Type B pancreatic cell (in vitro differentiated cells): Measurements from ENCODE around the gene TGFBR1. TPM values are rescaled to one million over a fixed set of nuclear protein-coding genes. Genes with fewer than 3 reads are reported as not detected.
A peak's percentile ranks its signal among the peaks of the same experiment; 100 is the strongest.

Experiments
- DNase-seq: peaks from one replicate; pipeline ENCODE4 v3.0.0; 2021; ENCODE audit warnings: mixed read lengths; ENCODE audit not compliant: unreplicated experiment; ENCODE audit errors: extremely low spot score
- H3K27ac Mint-ChIP-seq: 2 replicates; pipeline ENCODE4 v1.8.0; 2021; ENCODE audit warnings: mild to moderate bottlenecking, mixed read lengths
- H3K27me3 Mint-ChIP-seq: 2 replicates; pipeline ENCODE4 v1.8.0; 2021; ENCODE audit warnings: mixed read lengths
- H3K36me3 Mint-ChIP-seq: 2 replicates; pipeline ENCODE4 v1.8.0; 2021; ENCODE audit warnings: mixed read lengths
- H3K4me1 Mint-ChIP-seq: one replicate; pipeline ENCODE4 v1.8.0; 2021; ENCODE audit warnings: mixed read lengths; ENCODE audit not compliant: unreplicated experiment
- H3K4me3 Mint-ChIP-seq: 2 replicates; pipeline ENCODE4 v1.8.0; 2021; ENCODE audit warnings: mild to moderate bottlenecking, mixed read lengths
- H3K9me3 Mint-ChIP-seq: 2 replicates; pipeline ENCODE4 v1.8.0; 2021; ENCODE audit warnings: mixed read lengths
- CTCF ChIP-seq: fragments of 200-600 bp; sonication (generic); conservative IDR thresholded peaks from 2 replicates; pipeline ENCODE4 v1.5.0; 2021; ENCODE audit warnings: antibody characterized with exemption, mild to moderate bottlenecking
- long read RNA-seq: library from polyadenylated mRNA; unstranded; transcript quantifications from one replicate; pipeline ENCODE4 v2.0.0, GENCODE V29; 2020
- total RNA-seq: library from RNA; stranded (reverse); gene quantifications from 2 replicates; pipeline ENCODE4 v1.2.1, GENCODE V29; 2021; ENCODE audit warnings: low replicate concordance

Gene TGFBR1
- 34.4 and 88.1 TPM in 2 replicates for total RNA-seq
- long read RNA-seq, partial matches to known transcripts = 0 of 6 reads
- long read RNA-seq, other reads (novel, unspliced or antisense) = 6 of 6 reads

DNA sequence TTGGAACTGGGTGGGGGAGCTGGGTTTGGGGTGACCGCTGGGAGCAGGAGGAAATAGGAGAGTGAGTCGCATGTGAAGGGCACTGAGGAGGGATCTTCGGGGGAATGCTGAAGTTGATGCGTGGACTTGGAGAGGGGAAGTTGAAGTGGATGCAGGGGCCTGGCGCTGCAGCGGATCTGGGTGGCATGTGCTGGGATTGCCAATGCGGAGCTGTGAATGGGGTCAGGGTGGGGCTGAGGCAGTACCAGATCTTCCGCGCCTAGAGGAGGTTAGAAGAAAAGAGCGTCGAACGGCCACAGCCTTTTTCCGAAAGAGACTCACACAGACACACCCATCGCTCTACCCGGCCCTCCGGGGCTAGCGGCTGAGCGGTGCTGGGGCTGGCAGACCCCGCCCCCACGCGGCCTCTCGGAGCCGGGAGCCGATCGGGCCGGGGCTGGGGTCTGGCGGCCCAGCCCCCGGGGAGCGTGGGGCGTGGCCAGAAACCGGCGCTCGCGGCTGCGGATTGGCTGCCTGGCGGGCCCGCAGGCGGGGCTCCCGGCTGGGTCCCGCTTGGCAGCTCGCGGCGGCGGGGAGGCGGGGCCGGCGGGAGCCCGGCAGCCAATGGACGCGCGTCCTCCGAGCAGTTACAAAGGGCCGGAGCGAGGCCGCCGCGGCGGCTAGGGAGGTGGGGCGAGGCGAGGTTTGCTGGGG lies at the start of gene TGFBR1:
Gene TGFBR1, plus strand, starts transcription at position 655 of the 693 bp plus-strand sequence. CDS start 93 bp downstream, outside the sequence.
- peak; percentile 20 for TF ChIP-seq CTCF
- Mint-ChIP-seq H3K4me1 (peaks cover 47% of the 10 kb centered on the region), H3K9me3 (no peaks in the 10 kb centered on the region), H3K36me3 (peaks cover 5% of the 10 kb centered on the region), H3K4me3 (peak within 1 kb of the TSS; percentile 94), H3K27me3 (no peaks in the 10 kb centered on the region), H3K27ac (peak within 1 kb of the TSS; percentile 90)
- DNase-seq = peak; percentile 96

DNA sequence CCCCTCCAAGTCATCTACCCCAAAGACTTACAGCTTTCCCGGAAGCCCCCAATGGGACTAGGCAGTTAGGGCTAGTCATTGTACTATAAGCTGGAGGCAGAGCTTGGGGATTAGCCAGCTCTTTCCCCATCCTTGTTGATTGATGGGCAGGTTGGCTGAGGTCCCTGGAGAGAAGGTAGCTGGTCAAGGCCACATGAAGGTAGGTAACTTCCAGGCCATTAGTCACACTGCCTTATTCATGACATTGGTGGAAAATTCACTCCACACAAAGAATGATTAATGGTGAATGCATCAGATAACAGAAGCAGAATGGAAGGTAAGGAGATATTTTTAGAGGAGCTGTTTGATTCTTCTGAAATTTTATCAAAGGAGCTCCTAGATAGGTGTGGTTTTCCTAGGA lies 49.5 kb upstream of the TGFBR1 start:
- peaks cover 3% of the 10 kb centered on the region for H3K27me3 Mint-ChIP-seq
- no peak overlapping the region for H3K27ac Mint-ChIP-seq
- no peak for TF ChIP-seq CTCF
- no peak for DNase-seq
- no peaks in the 10 kb centered on the region for H3K36me3 Mint-ChIP-seq
- no peaks in the 10 kb centered on the region for H3K9me3 Mint-ChIP-seq
- H3K4me1 Mint-ChIP-seq = no peaks in the 10 kb centered on the region
- H3K4me3 Mint-ChIP-seq = no peak overlapping the region

- Mint-ChIP-seq H3K27ac (no peak overlapping the region), H3K36me3 (no peaks in the 10 kb centered on the region), H3K4me3 (no peak overlapping the region), H3K9me3 (no peaks in the 10 kb centered on the region), H3K4me1 (no peaks in the 10 kb centered on the region), H3K27me3 (peaks cover 3% of the 10 kb centered on the region)
- TF ChIP-seq CTCF = no peak
- no peak for DNase-seq
Measured at GRCh38 chr9:99056186-99056585, 48.7 kb upstream of the TGFBR1 start.

GRCh38 chr9:99056886-99057664 lies 47.8 kb upstream of the TGFBR1 start:
- Mint-ChIP-seq H3K9me3 (no peaks in the 10 kb centered on the region), H3K27me3 (peaks cover 3% of the 10 kb centered on the region), H3K36me3 (no peaks in the 10 kb centered on the region), H3K4me1 (no peaks in the 10 kb centered on the region), H3K4me3 (no peak overlapping the region), H3K27ac (no peak overlapping the region)
- no peak for DNase-seq
- no peak for TF ChIP-seq CTCF

GRCh38 chr9:99057665-99058625 lies 47.0 kb upstream of the TGFBR1 start:
- no peaks in the 10 kb centered on the region for H3K36me3 Mint-ChIP-seq
- H3K9me3 Mint-ChIP-seq = no peaks in the 10 kb centered on the region
- no peak for TF ChIP-seq CTCF
- DNase-seq = no peak
- H3K27me3 Mint-ChIP-seq = peaks cover 5% of the 10 kb centered on the region
- H3K27ac Mint-ChIP-seq = no peak overlapping the region
- H3K4me1 Mint-ChIP-seq = no peaks in the 10 kb centered on the region
- H3K4me3 Mint-ChIP-seq = no peak overlapping the region
